Lung (tissue), 12 donors: Measurements from ENCODE around the gene SNX10. TPM values are rescaled to one million over a fixed set of nuclear protein-coding genes. Genes with fewer than 3 reads are reported as not detected.

ENCODE experiments used
- ATAC-seq: fragments of 200-7000 bp; cut with Tn5 transposase; one replicate; pipeline ENCODE4 v1.9.1; 2020; ENCODE audit warnings: moderate number of reproducible peaks; ENCODE audit not compliant: insufficient read depth, low FRiP score
- DNase-seq, 3 donors: peaks; one replicate each; pipeline ENCODE4 v3.0.0-alpha.2; 2013 to 2017
- H3K27ac ChIP-seq, 2 donors: one replicate each; pipeline ENCODE4 v1.5.1; 2013; ENCODE audit warnings: mild to moderate bottlenecking in 2 of 2, moderate library complexity in 2 of 2, control low read depth in 1 of 2, inconsistent platforms in 1 of 2, low read depth in 1 of 2, low read length in 1 of 2
- H3K27me3 ChIP-seq, 3 donors: one replicate each; pipeline ENCODE4 v1.5.1; 2013; ENCODE audit warnings: low read length in 2 of 3; ENCODE audit not compliant: control insufficient read depth in 3 of 3, insufficient read depth in 3 of 3
- H3K36me3 ChIP-seq, 4 donors: one replicate each; pipeline ENCODE4 v1.5.1; 2013; ENCODE audit warnings: low read length in 4 of 4, mild to moderate bottlenecking in 1 of 4, moderate library complexity in 1 of 4; ENCODE audit not compliant: control insufficient read depth in 4 of 4, insufficient read depth in 4 of 4
- H3K4me1 ChIP-seq, 5 donors: one replicate each; pipeline ENCODE4 v1.5.1; 2013; ENCODE audit warnings: low read length in 5 of 5, mild to moderate bottlenecking in 2 of 5, moderate library complexity in 1 of 5; ENCODE audit not compliant: control insufficient read depth in 5 of 5, insufficient read depth in 5 of 5
- H3K4me3 ChIP-seq: one replicate; pipeline ENCODE4 v1.5.1; 2013; ENCODE audit warnings: mild to moderate bottlenecking, control low read depth, moderate library complexity
- H3K9ac ChIP-seq, 2 donors: one replicate each; pipeline ENCODE4 v1.5.1; 2013; ENCODE audit warnings: low read length in 2 of 2, control low read depth in 1 of 2; ENCODE audit not compliant: insufficient read depth in 1 of 2
- H3K9me3 ChIP-seq, 4 donors: one replicate each; pipeline ENCODE4 v1.5.1; 2013; ENCODE audit warnings: low read length in 3 of 4, mild to moderate bottlenecking in 1 of 4, moderate library complexity in 1 of 4; ENCODE audit not compliant: control insufficient read depth in 4 of 4, insufficient read depth in 3 of 4
- WGBS, 2 donors: extraction: QIAGEN DNeasy Blood & Tissue Kit; methylation state at CpG; one replicate each; pipeline ENCODE4 v1.1.7; 2013; 5-methylcytosine and 5-hydroxymethylcytosine counted together
- polyA plus RNA-seq, 2 donors: library from polyadenylated mRNA; stranded (reverse); fragments of 200-250 nt; gene quantifications; one replicate each; pipeline ENCODE4 v1.2.1, GENCODE V29; 2013
- total RNA-seq, 2 donors: library from RNA; depleted of rRNA in 1 of 2; stranded (reverse); fragments of >200 nt in 1 of 2; gene quantifications; one replicate each; pipeline ENCODE4 v1.2.1, GENCODE V29; 2014 to 2021
- TF ChIP-seq, protein P1 (sequence below): IDR thresholded peaks from 2 replicates; pipeline ENCODE4 v1.5.1; 2012; ENCODE audit warnings: mild to moderate bottlenecking; ENCODE audit errors: control extremely low read depth, extremely low read depth
- donor health status: control.
- donor health status: control.
- donor health status: Bipolar disorder and iron deficiency.
- donor health status: healthy.
- donor health status: DM: yes; HTN: yes; CAD: no.

The SNX10 gene
- total and polyA plus RNA-seq, 4 donors: 12.2 to 54.7 (median 36.7) TPM

GRCh38 chr7:26305090-26305868 is 13.6 kb downstream of the SNX10 start:
- no peaks in the 10 kb centered on the region for H3K36me3 ChIP-seq
- H3K9ac ChIP-seq: no peak overlapping the region
- no peaks in the 10 kb centered on the region for H3K4me1 ChIP-seq
- 31 to 61% methylated on average over 9 of the region's 9 CpGs for WGBS, 2 donors
- H3K4me3 ChIP-seq: no peak overlapping the region
- no peaks in the 10 kb centered on the region for H3K9me3 ChIP-seq
- peak in 1 of 3 donors; percentile 37 for DNase-seq
- H3K27ac ChIP-seq: peak overlapping the region in 1 of 2 donors; percentile 87
- no peak for ATAC-seq
- TF ChIP-seq, protein P1, sequence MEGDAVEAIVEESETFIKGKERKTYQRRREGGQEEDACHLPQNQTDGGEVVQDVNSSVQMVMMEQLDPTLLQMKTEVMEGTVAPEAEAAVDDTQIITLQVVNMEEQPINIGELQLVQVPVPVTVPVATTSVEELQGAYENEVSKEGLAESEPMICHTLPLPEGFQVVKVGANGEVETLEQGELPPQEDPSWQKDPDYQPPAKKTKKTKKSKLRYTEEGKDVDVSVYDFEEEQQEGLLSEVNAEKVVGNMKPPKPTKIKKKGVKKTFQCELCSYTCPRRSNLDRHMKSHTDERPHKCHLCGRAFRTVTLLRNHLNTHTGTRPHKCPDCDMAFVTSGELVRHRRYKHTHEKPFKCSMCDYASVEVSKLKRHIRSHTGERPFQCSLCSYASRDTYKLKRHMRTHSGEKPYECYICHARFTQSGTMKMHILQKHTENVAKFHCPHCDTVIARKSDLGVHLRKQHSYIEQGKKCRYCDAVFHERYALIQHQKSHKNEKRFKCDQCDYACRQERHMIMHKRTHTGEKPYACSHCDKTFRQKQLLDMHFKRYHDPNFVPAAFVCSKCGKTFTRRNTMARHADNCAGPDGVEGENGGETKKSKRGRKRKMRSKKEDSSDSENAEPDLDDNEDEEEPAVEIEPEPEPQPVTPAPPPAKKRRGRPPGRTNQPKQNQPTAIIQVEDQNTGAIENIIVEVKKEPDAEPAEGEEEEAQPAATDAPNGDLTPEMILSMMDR: no peak
- no peaks in the 10 kb centered on the region for H3K27me3 ChIP-seq

DNA sequence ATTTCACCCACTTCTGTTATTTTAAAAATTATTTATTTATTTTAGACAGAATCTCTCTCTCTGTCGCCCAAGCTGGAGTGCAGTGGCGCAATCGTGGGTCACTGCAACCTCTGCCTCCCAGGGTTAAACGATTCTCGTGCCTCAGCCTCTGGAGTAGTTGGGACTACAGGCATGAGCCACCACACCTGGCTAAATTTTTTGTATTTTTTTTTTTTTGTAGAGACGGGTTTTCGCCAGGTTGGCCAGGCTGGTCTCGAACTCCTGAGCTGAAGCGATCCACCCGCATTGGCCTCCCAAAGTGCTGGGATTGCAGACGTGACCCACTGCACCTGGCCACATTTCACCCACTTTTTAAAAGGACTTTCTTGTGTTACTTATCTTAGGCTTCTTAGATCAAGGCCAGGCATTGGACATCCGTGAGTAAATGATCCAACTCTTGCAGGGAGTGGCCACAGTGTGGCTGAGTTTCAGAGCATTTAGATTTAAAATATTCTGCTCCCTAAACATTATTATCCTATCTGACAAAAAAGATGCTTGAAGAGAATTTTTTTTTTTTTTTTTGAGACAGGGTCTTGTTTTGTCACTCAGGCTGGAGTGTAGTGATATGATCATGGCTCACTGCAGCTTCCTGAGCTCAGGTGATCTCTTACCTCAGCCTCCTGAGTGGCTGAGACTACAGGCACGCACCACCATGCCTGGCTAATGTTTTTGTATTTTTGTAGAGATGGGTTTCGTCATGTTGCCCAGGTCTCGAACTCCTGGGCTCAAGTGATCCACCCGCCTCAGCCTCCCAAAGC is 14.4 kb downstream of the SNX10 start:
- DNase-seq (no peak), ATAC-seq (no peak)
- no peak overlapping the region for H3K9ac ChIP-seq
- no peaks in the 10 kb centered on the region for H3K36me3 ChIP-seq
- no peak overlapping the region for H3K4me3 ChIP-seq
- TF ChIP-seq, protein P1: no peak
- no peaks in the 10 kb centered on the region for H3K27me3 ChIP-seq
- no peaks in the 10 kb centered on the region for H3K4me1 ChIP-seq
- 58 to 79% methylated on average over 16 of the region's 16 CpGs for WGBS, 2 donors
- H3K9me3 ChIP-seq: no peaks in the 10 kb centered on the region
- peak overlapping the region; percentile 17 to 81 for H3K27ac ChIP-seq

- no peaks in the 10 kb centered on the region for H3K4me1 ChIP-seq
- DNase-seq: no peak
- 70 to 79% methylated on average over 3 of the region's 3 CpGs for WGBS, 2 donors
- H3K9ac ChIP-seq: no peak overlapping the region
- no peaks in the 10 kb centered on the region for H3K9me3 ChIP-seq
- TF ChIP-seq, protein P1: no peak
- H3K36me3 ChIP-seq: no peaks in the 10 kb centered on the region
- H3K27me3 ChIP-seq: no peaks in the 10 kb centered on the region
- H3K4me3 ChIP-seq: no peak overlapping the region
- peak overlapping the region in 1 of 2 donors; percentile 81 for H3K27ac ChIP-seq
- no peak for ATAC-seq
These were observed 15.1 kb downstream of the SNX10 start for GRCh38 chr7:26306790-26307189.
